Gastroesophageal sphincter (tissue), 3 donors: ENCODE results near the gene ZNF329.

Experiments
- EP300 ChIP-seq: sonication (generic); formaldehyde crosslinking; IDR thresholded peaks from one replicate; pipeline ENCODE4 v1.6.1; 2017; ENCODE audit warnings: antibody characterized with exemption, mild to moderate bottlenecking
- POLR2A ChIP-seq, 2 donors: fragments of 450-650 bp; IDR thresholded peaks; one replicate each; pipeline ENCODE4 v1.6.1; 2017; ENCODE audit warnings: antibody characterized with exemption in 2 of 2, mild to moderate bottlenecking in 2 of 2, moderate library complexity in 1 of 2
- POLR2AphosphoS5 ChIP-seq: sonication (generic); formaldehyde crosslinking; IDR thresholded peaks from one replicate; pipeline ENCODE4 v1.6.1; 2017; ENCODE audit warnings: antibody characterized with exemption
- TF ChIP-seq, protein P1 (sequence below), 4 experiments: fragments of 200-600 bp in 2 of 4; fragments of 450-650 bp in 2 of 4; sonication (generic) in 1 of 4; IDR thresholded peaks; one replicate each; pipeline ENCODE4 v1.5.1; 2017 to 2019; ENCODE audit warnings: antibody characterized with exemption in 4 of 4, mild to moderate bottlenecking in 2 of 4, moderate library complexity in 2 of 4

GRCh38 chr19:58183817-58184215 is 33.2 kb upstream of the ZNF329 start:
- no peak for TF ChIP-seq POLR2A (IDR thresholded peaks at IDR 0.05)
- no peak for TF ChIP-seq POLR2AphosphoS5
- TF ChIP-seq, protein P1, sequence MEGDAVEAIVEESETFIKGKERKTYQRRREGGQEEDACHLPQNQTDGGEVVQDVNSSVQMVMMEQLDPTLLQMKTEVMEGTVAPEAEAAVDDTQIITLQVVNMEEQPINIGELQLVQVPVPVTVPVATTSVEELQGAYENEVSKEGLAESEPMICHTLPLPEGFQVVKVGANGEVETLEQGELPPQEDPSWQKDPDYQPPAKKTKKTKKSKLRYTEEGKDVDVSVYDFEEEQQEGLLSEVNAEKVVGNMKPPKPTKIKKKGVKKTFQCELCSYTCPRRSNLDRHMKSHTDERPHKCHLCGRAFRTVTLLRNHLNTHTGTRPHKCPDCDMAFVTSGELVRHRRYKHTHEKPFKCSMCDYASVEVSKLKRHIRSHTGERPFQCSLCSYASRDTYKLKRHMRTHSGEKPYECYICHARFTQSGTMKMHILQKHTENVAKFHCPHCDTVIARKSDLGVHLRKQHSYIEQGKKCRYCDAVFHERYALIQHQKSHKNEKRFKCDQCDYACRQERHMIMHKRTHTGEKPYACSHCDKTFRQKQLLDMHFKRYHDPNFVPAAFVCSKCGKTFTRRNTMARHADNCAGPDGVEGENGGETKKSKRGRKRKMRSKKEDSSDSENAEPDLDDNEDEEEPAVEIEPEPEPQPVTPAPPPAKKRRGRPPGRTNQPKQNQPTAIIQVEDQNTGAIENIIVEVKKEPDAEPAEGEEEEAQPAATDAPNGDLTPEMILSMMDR (IDR thresholded peaks at IDR 0.05) = no peak
- TF ChIP-seq EP300 = no peak
